K562 (cell line): Measurements from ENCODE around the gene GRB14. TPM values are rescaled to one million over a fixed set of nuclear protein-coding genes. Genes with fewer than 3 reads are reported as not detected.

Source experiments
- ATAC-seq: fragments of 200-7000 bp; cut with Tn5 transposase; 3 replicates; pipeline ENCODE4 v1.9.1; 2020; ENCODE audit warnings: moderate library complexity
- BruUV-seq: library from RNA; stranded (reverse); fragments of 400-500 nt; replicated peaks from 2 replicates; lab custom pipeline; 2021; lab: Mats Ljungman, UMichigan
- CTCF ChIA-PET: fragments of 300-600 bp; formaldehyde crosslinking; extraction: SDS; loops from one replicate; lab custom pipeline; 2021; ENCODE audit warnings: low intra/inter-chr PET ratio; lab: Yijun Ruan, JAX
- POLR2A ChIA-PET: fragments of 300-600, 350-650 bp; sonication (Branson Sonifier 250); formaldehyde crosslinking; extraction: SDS; loops from one replicate; lab custom pipeline; 2021; ENCODE audit warnings: antibody characterized with exemption, inconsistent platforms; lab: Yijun Ruan, JAX
- DNase-seq, 4 experiments: peaks; one replicate each; pipeline versions ENCODE4 v3.0.0 to v3.0.0-alpha.2; 2011 to 2018; ENCODE audit warnings: low spot score in 3 of 4, mixed read lengths in 3 of 4; ENCODE audit errors: extremely low read depth in 1 of 4
- FAIRE-seq: peaks from 2 replicates; lab custom pipeline; 2011; peaks lifted over from hg19 to GRCh38; lab: Jason Lieb, UNC
- H2AFZ ChIP-seq: 2 replicates; pipeline ENCODE4 v1.6.0; 2011; ENCODE audit warnings: low read depth, low read length, control low read depth, inconsistent platforms
- H3K27ac ChIP-seq: fragments of 200-600 bp; 3 replicates; pipeline ENCODE4 v1.8.0; 2011; ENCODE audit warnings: low read depth, mild to moderate bottlenecking, control low read depth, inconsistent platforms, low read length, moderate library complexity, mixed read lengths; ENCODE audit errors: extremely low read depth
- H3K27me3 ChIP-seq, 2 experiments: fragments of 300-600 bp in 1 of 2; 2 replicates in 1 of 2; 3 replicates in 1 of 2; pipeline versions ENCODE4 v1.6.0 to v1.8.0; 2011; ENCODE audit warnings: inconsistent platforms in 2 of 2, low read length in 2 of 2, mild to moderate bottlenecking in 1 of 2, mixed read lengths in 1 of 2, moderate library complexity in 1 of 2; ENCODE audit not compliant: control insufficient read depth in 2 of 2, insufficient read depth in 2 of 2
- H3K36me3 ChIP-seq: fragments of 300-600 bp; 3 replicates; pipeline ENCODE4 v1.8.0; 2011; ENCODE audit warnings: mild to moderate bottlenecking, low read length, inconsistent platforms; ENCODE audit not compliant: control insufficient read depth, insufficient read depth
- H3K4me1 ChIP-seq, 2 experiments: fragments of 200-600 bp in 1 of 2; replicated peaks in 1 of 2; 2 replicates in 1 of 2; 3 replicates in 1 of 2; pipeline versions ENCODE4 v1.5.1 to v1.8.0; 2011; ENCODE audit warnings: inconsistent platforms in 2 of 2, low read length in 2 of 2, mild to moderate bottlenecking in 1 of 2, mixed read lengths in 1 of 2, moderate library complexity in 1 of 2; ENCODE audit not compliant: control insufficient read depth in 2 of 2, insufficient read depth in 2 of 2
- H3K4me2 ChIP-seq: 2 replicates; pipeline ENCODE4 v1.6.1; 2011; ENCODE audit warnings: low read length, control low read depth, inconsistent platforms, mixed read lengths; ENCODE audit not compliant: insufficient read depth
- H3K4me3 ChIP-seq: fragments of 200-600 bp; sonication (generic), shearing (Covaris generic); 2 replicates; pipeline ENCODE4 v1.5.1; 2016; ENCODE audit warnings: control low read depth, inconsistent platforms
- H3K79me2 ChIP-seq: fragments of 200-600 bp; 3 replicates; pipeline ENCODE4 v1.8.0; 2011; ENCODE audit warnings: low read length, inconsistent platforms; ENCODE audit not compliant: control insufficient read depth, insufficient read depth
- H3K9ac ChIP-seq, 2 experiments: 2 replicates each; pipeline versions ENCODE4 v1.6.0 to v1.6.1; 2011; ENCODE audit warnings: low read depth in 2 of 2, low read length in 2 of 2, control low read depth in 1 of 2, inconsistent platforms in 1 of 2, mild to moderate bottlenecking in 1 of 2, mixed read lengths in 1 of 2; ENCODE audit not compliant: insufficient read depth in 1 of 2
- H3K9me1 ChIP-seq: one replicate; pipeline ENCODE4 v1.6.0; 2011; ENCODE audit warnings: inconsistent platforms, mild to moderate bottlenecking, low read length, moderate library complexity; ENCODE audit not compliant: control insufficient read depth, insufficient read depth
- H3K9me3 ChIP-seq: replicated peaks from 2 replicates; pipeline ENCODE4 v1.5.1; 2011; ENCODE audit warnings: low read depth, low read length, inconsistent platforms; ENCODE audit not compliant: control insufficient read depth, insufficient read depth
- H4K20me1 ChIP-seq: replicated peaks from 2 replicates; pipeline ENCODE4 v1.6.1; 2011; ENCODE audit warnings: low read length, inconsistent platforms, mixed read lengths; ENCODE audit not compliant: control insufficient read depth, insufficient read depth
- BCL6 ChIP-seq: fragments of 250-450 bp; sonication (Bioruptor Pico); IDR thresholded peaks from 2 replicates; pipeline ENCODE4 v1.4.0; 2020
- MAFK ChIP-seq: IDR thresholded peaks from 2 replicates; pipeline ENCODE4 v1.6.1; 2011; ENCODE audit warnings: low read length, improper control_type of control experiment
- NFRKB ChIP-seq: fragments of 450-650 bp; IDR thresholded peaks from 2 replicates; pipeline ENCODE4 v1.6.1; 2016; ENCODE audit warnings: low read depth
- PATZ1 ChIP-seq: fragments of 250-450 bp; sonication (Bioruptor Pico); IDR thresholded peaks from 2 replicates; pipeline ENCODE4 v1.5.0; 2020; ENCODE audit warnings: mild to moderate bottlenecking, borderline replicate concordance
- SOX6 ChIP-seq: fragments of 450-650 bp; IDR thresholded peaks from 2 replicates; pipeline ENCODE4 v1.6.1; 2014; ENCODE audit warnings: mild to moderate bottlenecking
- ZNF134 ChIP-seq: fragments of 250-450 bp; sonication (Bioruptor Pico); conservative IDR thresholded peaks from 2 replicates; pipeline ENCODE4 v1.4.0; 2020
- ZNF277 ChIP-seq: fragments of 250-450 bp; sonication (Bioruptor Pico); IDR thresholded peaks from 2 replicates; pipeline ENCODE4 v1.8.0; 2022; ENCODE audit warnings: inconsistent platforms, mild to moderate bottlenecking, moderate library complexity, borderline replicate concordance
- ZNF398 ChIP-seq: fragments of 250-450 bp; sonication (Bioruptor Pico); IDR thresholded peaks from 2 replicates; pipeline ENCODE4 v1.8.0; 2021; ENCODE audit warnings: moderate library complexity, mild to moderate bottlenecking, inconsistent platforms
- WGBS: fragments of 100-300 bp; shearing (Covaris generic); methylation state at CpG from one replicate; pipeline ENCODE4 v1.1.6; 2016; ENCODE audit warnings: low coverage, mixed read lengths; ENCODE audit not compliant: insufficient coverage; ENCODE audit errors: missing lambda C conversion rate; 5-methylcytosine and 5-hydroxymethylcytosine counted together
- in situ Hi-C: fragments of 300-500 bp; cut with MboI; formaldehyde crosslinking; loops from 4 replicates; pipeline ENCODE4 v1.15.0; 2018; ENCODE audit warnings: inconsistent platforms, mixed read lengths
- intact Hi-C: fragments of 100-400 bp; cut with micrococcal nuclease; formaldehyde crosslinking; loops from 2 replicates; pipeline ENCODE4 v1.14.2; 2022
- polyA plus RNA-seq, 8 experiments: library from polyadenylated mRNA; depleted of rRNA in 4 of 8; stranded (reverse) in 5 of 8; unstranded in 3 of 8; fragments of >200 nt; fragmentation: Nextera tagmentation in 2 of 8; fragmentation: Illumina TruSeq in 1 of 8; extraction: Ambion mirVana in 2 of 8; extraction: Trizol in 1 of 8; gene quantifications; 2 replicates each; pipeline versions ENCODE4 v1.2.1 to v1.2.3, GENCODE V29; 2011 to 2014; ENCODE audit warnings: inconsistent platforms in 1 of 8, missing spikeins in 1 of 8
- total RNA-seq, 7 experiments: library from RNA; depleted of rRNA in 6 of 7; stranded (reverse); fragments of >200 nt in 6 of 7; fragmentation: Illumina TruSeq in 2 of 7; extraction: Trizol in 2 of 7; gene quantifications; 2 replicates each; pipeline versions ENCODE4 v1.2.1 to v1.2.3, GENCODE V29; 2011 to 2021; ENCODE audit warnings: low replicate concordance in 1 of 7

Gene GRB14
- total and polyA plus RNA-seq, 9 of the 15 experiments (the other 6 are each of a cell fraction or from before 2014, with no cell fraction given), result not detected

DNA sequence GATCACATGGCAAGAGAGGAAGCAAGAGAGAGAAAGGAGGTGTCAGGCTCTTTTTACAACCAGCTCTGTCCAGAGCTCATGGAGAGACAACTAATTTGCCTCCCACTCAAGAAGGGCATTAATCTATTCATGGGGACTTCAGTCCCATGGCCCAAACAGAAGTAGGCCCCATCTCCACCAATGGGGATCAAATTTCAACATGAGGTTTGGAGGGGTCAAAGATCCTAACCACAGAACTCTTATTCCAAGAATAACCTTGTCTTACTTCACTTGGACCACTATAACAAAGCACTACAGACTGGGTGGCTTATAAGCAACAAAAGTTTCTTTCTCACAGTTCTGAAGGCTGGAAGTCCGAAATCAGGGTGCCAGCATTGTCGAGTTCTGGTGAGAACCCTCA, 31.8 kb downstream of the GRB14 start:
- no peaks in the 10 kb centered on the region for H3K36me3 ChIP-seq
- H4K20me1 ChIP-seq, result no peaks in the 10 kb centered on the region
- FAIRE-seq (no peak), DNase-seq (no peak), ATAC-seq (no peak)
- no peak overlapping the region for H2AFZ ChIP-seq
- H3K9me1 ChIP-seq, result no peaks in the 10 kb centered on the region
- ChIA-PET CTCF (no interaction called here), POLR2A (no interaction called here)
- no peak overlapping the region for H3K4me3 ChIP-seq
- H3K27me3 ChIP-seq, result no peaks in the 10 kb centered on the region
- H3K4me1 ChIP-seq, result no peaks in the 10 kb centered on the region
- no peak overlapping the region for H3K4me2 ChIP-seq
- 0% methylated on average over 2 of the region's 2 CpGs for WGBS
- H3K79me2 ChIP-seq, result no peaks in the 10 kb centered on the region
- intact Hi-C loops, result no loop called here
- no peaks in the 10 kb centered on the region for H3K9me3 ChIP-seq
- TF ChIP-seq NFRKB (no peak), SOX6 (no peak), ZNF277 (no peak), BCL6 (CRISPR knock-in tag) (no peak), ZNF398 (CRISPR knock-in tag) (no peak), MAFK (no peak), ZNF134 (CRISPR knock-in tag) (no peak), PATZ1 (CRISPR knock-in tag) (no peak)
- in situ Hi-C loops, result no loop called here
- no peak overlapping the region for H3K27ac ChIP-seq
- no peak overlapping the region for H3K9ac ChIP-seq
- no TSS peak for BruUV-seq
